ENCODE results near the gene ANKRD35. TPM values are rescaled to one million over a fixed set of nuclear protein-coding genes. Genes with fewer than 3 reads are reported as not detected.
A peak's percentile ranks its signal among the peaks of the same experiment; 100 is the strongest.

ANKRD35 gene
- polyA plus RNA-seq, 3 donors from 2014 or later: 0.40 to 0.93 (median 0.86) TPM

DNA sequence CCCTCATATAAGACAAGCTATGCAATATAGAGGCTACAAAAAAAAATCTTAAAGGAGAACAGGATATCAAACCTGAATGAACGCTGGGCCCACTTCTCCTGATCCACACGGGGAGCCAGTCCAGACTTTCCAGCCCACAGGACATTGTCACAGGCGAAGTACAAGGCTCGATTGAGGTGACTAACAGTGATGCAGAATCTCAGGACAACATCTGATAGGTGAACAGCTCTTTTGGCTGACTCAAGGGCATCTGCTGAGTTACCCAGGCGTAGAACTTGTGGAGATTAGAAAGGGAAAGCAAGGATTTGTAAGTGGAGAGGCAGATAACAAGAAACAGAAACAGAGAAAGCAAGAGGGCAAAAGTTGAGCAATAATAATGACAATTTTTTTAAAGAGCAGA lies 31.1 kb upstream of the ANKRD35 start:
- Mint-ChIP-seq H3K27ac (peak overlapping the region in 5 of 6 donors; percentile 29 to 94 (median 66)), H3K4me1 (peaks cover 35 to 58% of the 10 kb centered on the region in 2 donors), H3K36me3 (peaks cover 7 to 24% (median 17%) of the 10 kb centered on the region in 3 donors), H3K4me3 (peak overlapping the region; percentile 74 to 96 (median 92)), H3K9me3 (no peaks in the 10 kb centered on the region), H3K27me3 (ENCODE audit: low read depth in 3 of 3) (peaks cover 0 to 8% (median 5%) of the 10 kb centered on the region in 3 donors)
- DNase-seq: no peak

GRCh38 chr1:145912128-145912641 lies 26.5 kb upstream of the ANKRD35 start:
- Mint-ChIP-seq H3K36me3 (peaks cover 13 to 31% (median 29%) of the 10 kb centered on the region in 3 donors), H3K27me3 (ENCODE audit: low read depth in 3 of 3) (peaks cover 0 to 1% (median 0%) of the 10 kb centered on the region in 3 donors), H3K27ac (peak overlapping the region in 1 of 6 donors; percentile 46), H3K4me1 (peaks cover 12 to 25% of the 10 kb centered on the region in 2 donors), H3K4me3 (no peak overlapping the region), H3K9me3 (no peaks in the 10 kb centered on the region)
- no peak for DNase-seq

DNA sequence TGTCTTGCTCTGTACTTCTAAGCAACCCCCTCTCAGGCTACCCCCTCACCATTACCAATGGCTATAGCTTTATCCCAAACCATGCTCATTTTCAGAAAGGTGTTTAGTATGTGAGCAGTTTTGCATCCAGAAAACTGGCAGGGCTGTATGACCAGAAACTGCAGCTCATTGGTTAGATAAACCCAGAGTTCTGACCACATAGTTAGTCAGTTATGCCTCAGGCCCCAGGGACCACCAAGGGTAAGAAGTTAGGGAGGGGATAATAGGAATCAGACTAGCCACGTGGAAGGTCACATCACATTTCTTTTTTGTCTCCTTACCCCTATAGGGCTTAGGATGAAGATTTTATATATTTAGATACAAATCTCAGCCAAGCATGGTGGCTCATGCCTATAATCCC lies 23.0 kb upstream of the ANKRD35 start:
- Mint-ChIP-seq H3K4me1 (peaks cover 6% of the 10 kb centered on the region in 2 donors), H3K27ac (no peak overlapping the region), H3K36me3 (peaks cover 9 to 30% (median 23%) of the 10 kb centered on the region in 3 donors), H3K27me3 (ENCODE audit: low read depth in 3 of 3) (peaks cover 0 to 1% (median 0%) of the 10 kb centered on the region in 3 donors), H3K9me3 (no peaks in the 10 kb centered on the region), H3K4me3 (no peak overlapping the region)
- DNase-seq: no peak

DNA sequence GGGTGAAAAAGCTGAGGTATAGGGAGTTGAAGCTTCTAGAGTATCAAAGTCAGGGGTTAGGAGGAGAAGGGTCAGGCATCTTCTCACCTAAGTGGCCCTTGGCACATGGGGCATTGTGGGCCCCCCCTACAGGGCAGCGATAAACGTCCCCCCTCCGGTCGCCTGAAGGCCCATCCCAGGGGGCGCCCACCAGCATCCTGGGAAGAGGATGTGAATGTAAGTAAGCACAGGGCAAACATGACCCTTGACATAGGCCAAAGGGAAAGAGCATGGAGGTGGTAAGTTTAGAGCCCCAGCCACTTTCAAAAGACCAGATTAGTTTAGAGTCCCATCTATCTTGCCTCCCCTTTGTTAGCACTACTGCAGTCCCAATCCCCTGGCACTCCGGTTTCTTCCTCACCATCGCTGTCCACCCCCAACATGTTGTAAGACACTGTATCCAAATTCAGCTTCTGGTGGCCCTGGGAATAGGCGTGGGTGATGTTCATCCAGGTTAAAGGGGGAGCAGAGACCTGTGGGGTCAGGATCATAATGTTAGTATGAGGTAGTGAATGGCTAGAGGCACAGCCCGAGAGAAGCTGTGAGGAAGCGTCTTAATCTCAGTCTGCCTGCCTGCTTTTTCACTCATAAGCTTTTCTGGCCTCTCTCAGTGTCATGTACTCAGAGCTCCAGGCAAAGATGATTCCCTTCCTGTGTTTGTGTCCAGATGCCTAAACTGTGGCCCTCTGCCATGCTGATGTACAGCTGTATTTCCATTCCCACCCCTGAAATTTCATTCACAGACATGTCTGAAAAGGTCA lies 21.5 kb upstream of the ANKRD35 start:
- Mint-ChIP-seq H3K27me3 (ENCODE audit: low read depth in 3 of 3) (peaks cover 0 to 1% (median 0%) of the 10 kb centered on the region in 3 donors), H3K9me3 (no peaks in the 10 kb centered on the region), H3K4me3 (no peak overlapping the region), H3K36me3 (peaks cover 13 to 28% (median 13%) of the 10 kb centered on the region in 3 donors), H3K27ac (no peak overlapping the region), H3K4me1 (peaks cover 6% of the 10 kb centered on the region in 2 donors)
- DNase-seq: no peak

- H3K4me1 Mint-ChIP-seq: no peaks in the 10 kb centered on the region
- peaks cover 11 to 18% (median 11%) of the 10 kb centered on the region in 3 donors for H3K36me3 Mint-ChIP-seq
- H3K4me3 Mint-ChIP-seq: no peak overlapping the region
- H3K27me3 Mint-ChIP-seq (ENCODE audit: low read depth in 3 of 3): no peaks in the 10 kb centered on the region
- no peak for DNase-seq
- H3K9me3 Mint-ChIP-seq: peaks cover 0 to 2% (median 0%) of the 10 kb centered on the region in 6 donors
- H3K27ac Mint-ChIP-seq: no peak overlapping the region
These were observed 15.8 kb upstream of the ANKRD35 start for GRCh38 chr1:145901312-145902021.

GRCh38 chr1:145898756-145899155 lies 13.1 kb upstream of the ANKRD35 start:
- no peak for DNase-seq
- Mint-ChIP-seq H3K4me1 (no peaks in the 10 kb centered on the region), H3K27me3 (ENCODE audit: low read depth in 3 of 3) (peaks cover 0 to 2% (median 0%) of the 10 kb centered on the region in 3 donors), H3K4me3 (no peak overlapping the region), H3K36me3 (peaks cover 7 to 20% (median 15%) of the 10 kb centered on the region in 3 donors), H3K27ac (no peak overlapping the region), H3K9me3 (peaks cover 0 to 2% (median 0%) of the 10 kb centered on the region in 6 donors)

- no peak overlapping the region for H3K27ac Mint-ChIP-seq
- peaks cover 0 to 2% (median 0%) of the 10 kb centered on the region in 3 donors for H3K27me3 Mint-ChIP-seq (ENCODE audit: low read depth in 3 of 3)
- no peaks in the 10 kb centered on the region for H3K4me1 Mint-ChIP-seq
- DNase-seq: no peak
- H3K36me3 Mint-ChIP-seq: peaks cover 7 to 25% (median 15%) of the 10 kb centered on the region in 3 donors
- H3K4me3 Mint-ChIP-seq: no peak overlapping the region
- peaks cover 0 to 2% (median 0%) of the 10 kb centered on the region in 6 donors for H3K9me3 Mint-ChIP-seq
These were observed 12.3 kb upstream of the ANKRD35 start for GRCh38 chr1:145897969-145898368.

GRCh38 chr1:145895471-145895870 lies 9.8 kb upstream of the ANKRD35 start:
- Mint-ChIP-seq H3K4me3 (no peak overlapping the region), H3K27ac (no peak overlapping the region), H3K4me1 (no peaks in the 10 kb centered on the region), H3K27me3 (ENCODE audit: low read depth in 3 of 3) (peaks cover 0 to 2% (median 2%) of the 10 kb centered on the region in 3 donors), H3K9me3 (no peaks in the 10 kb centered on the region), H3K36me3 (peaks cover 0 to 21% (median 8%) of the 10 kb centered on the region in 3 donors)
- DNase-seq: no peak

DNA sequence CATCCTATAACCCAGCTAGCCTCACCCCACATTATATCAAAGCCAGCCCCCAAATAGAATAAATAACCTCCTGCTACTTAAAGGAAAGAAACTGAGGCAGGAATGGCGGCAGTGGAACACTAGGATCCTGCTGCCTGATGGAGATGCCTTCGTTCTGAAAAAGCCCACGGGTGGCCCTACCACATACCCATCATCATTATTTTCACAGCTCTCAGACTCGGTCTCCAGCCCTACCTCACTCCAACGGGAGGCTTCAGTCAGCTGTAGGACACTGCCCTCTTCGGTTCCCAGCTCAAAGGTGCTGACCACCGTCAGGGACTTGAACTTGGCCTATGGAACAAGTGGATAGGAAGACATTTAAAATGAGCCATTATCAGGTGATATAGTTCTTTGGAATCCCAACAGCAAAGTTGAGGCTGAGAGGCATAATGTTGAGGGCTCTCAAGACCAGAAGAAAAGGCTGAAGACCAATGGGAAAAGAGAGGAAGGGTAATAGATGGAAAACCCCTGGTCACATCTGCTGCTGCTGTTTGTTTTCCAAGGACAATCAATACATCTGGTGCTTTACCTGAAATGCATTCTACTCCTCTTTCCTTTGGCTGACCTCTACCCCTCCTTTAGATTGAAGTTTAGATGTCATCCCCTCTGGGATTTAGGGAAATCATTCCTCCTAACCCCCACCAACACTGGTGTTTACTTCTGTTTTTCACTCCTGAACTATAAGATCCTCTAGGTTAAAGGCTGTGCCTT lies 7.8 kb upstream of the ANKRD35 start:
- no peak overlapping the region for H3K27ac Mint-ChIP-seq
- peaks cover 0 to 2% (median 2%) of the 10 kb centered on the region in 3 donors for H3K27me3 Mint-ChIP-seq (ENCODE audit: low read depth in 3 of 3)

GRCh38 chr1:145892486-145893087 lies 6.9 kb upstream of the ANKRD35 start:
- Mint-ChIP-seq H3K4me1 (no peaks in the 10 kb centered on the region), H3K4me3 (no peak overlapping the region), H3K36me3 (peaks cover 0 to 14% (median 5%) of the 10 kb centered on the region in 3 donors), H3K27me3 (ENCODE audit: low read depth in 3 of 3) (peaks cover 0 to 2% (median 2%) of the 10 kb centered on the region in 3 donors), H3K27ac (no peak overlapping the region), H3K9me3 (no peaks in the 10 kb centered on the region)
- no peak for DNase-seq

More for the DNA sequence above, 7.8 kb upstream of the ANKRD35 start:
- Mint-ChIP-seq H3K4me1 (no peaks in the 10 kb centered on the region), H3K4me3 (no peak overlapping the region), H3K9me3 (no peaks in the 10 kb centered on the region), H3K36me3 (peaks cover 0 to 14% (median 8%) of the 10 kb centered on the region in 3 donors)
- no peak for DNase-seq

DNA sequence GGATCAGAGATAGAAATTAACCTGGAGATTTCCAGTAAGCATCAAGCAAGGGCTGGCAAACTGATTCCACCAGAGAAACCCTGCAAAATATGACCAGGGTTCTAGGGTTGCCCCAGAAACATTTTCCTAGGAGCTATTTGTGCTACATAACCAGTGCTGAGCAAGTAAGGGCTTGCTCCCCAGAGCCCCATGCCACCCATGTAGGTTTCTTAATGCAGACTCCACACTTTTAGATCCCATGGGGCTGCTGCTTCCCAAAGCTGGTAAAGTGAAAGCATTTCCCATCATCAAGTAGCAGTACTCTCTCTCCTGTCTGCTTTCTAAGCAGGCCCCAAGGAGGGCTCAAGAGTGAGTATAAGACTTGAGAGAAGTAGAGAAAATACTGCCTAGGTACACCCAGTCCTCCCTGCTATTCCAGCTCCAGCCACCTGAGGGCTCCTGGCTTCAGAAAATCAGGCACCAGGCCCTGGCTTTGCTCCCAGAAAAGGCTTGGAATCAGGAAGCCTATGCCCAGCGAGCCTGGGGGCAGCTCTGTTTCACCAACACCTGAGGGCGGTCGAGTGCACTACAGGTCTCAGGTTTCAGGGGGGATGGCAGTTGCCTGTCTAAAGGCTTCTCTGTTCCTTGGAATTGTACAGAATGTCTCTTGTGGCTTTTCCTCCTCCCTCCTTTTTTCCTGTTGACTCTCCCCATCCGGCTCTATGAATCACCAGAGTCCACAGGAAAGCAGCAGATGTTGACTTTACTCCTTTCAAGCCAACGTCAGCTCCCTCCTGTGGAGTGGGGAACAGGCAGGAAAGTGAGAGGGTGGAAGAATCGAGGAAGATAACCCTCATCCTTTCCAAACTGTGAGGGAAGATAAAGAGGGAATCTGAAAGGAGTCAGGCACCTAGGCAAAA lies 6.2 kb upstream of the ANKRD35 start:
- Mint-ChIP-seq H3K9me3 (no peaks in the 10 kb centered on the region), H3K4me1 (peaks cover 0 to under 1% of the 10 kb centered on the region in 2 donors), H3K4me3 (no peak overlapping the region), H3K27me3 (ENCODE audit: low read depth in 3 of 3) (peaks cover 0 to 2% (median 2%) of the 10 kb centered on the region in 3 donors), H3K27ac (no peak overlapping the region), H3K36me3 (peaks cover 0 to 14% (median 4%) of the 10 kb centered on the region in 3 donors)
- DNase-seq: peak; percentile 19 to 39 (median 22)

DNA sequence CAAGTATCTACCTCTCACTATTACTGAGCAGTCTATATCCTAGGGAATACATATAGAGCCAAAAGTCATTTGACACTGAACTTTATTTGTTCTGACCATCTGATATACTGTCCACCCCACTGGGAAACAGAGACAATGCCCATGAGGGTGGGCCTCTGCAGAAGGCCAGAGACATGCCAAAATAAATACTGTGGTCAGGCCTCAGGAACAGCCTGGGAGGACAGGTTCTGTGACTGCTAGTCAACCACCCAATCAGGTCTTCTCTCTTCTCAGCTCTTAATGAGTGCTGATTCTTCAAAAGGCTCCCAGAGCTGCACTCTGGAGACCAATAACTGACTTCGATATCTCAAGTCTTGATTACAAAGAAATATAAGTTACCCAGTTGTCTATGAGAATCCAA lies 5.5 kb upstream of the ANKRD35 start:
- no peaks in the 10 kb centered on the region for H3K9me3 Mint-ChIP-seq
- DNase-seq: no peak
- peaks cover 3 to 7% of the 10 kb centered on the region in 2 donors for H3K4me1 Mint-ChIP-seq
- peaks cover 0 to 9% (median 1%) of the 10 kb centered on the region in 3 donors for H3K36me3 Mint-ChIP-seq
- peaks cover 0 to 2% (median 2%) of the 10 kb centered on the region in 3 donors for H3K27me3 Mint-ChIP-seq (ENCODE audit: low read depth in 3 of 3)
- H3K4me3 Mint-ChIP-seq: no peak overlapping the region
- no peak overlapping the region for H3K27ac Mint-ChIP-seq

Data from immature natural killer cell (primary cell).